CD1c-positive myeloid dendritic cell (primary cell): ENCODE measurements around the gene LRP4.
A peak's percentile ranks its signal among the peaks of the same experiment; 100 is the strongest.

Experiments used
- DNase-seq: peaks from one replicate; pipeline ENCODE4 v3.0.0-alpha.2; 2016; ENCODE audit errors: extremely low spot score

LRP4 gene

GRCh38 chr11:46895821-46896220 is 22.5 kb downstream of the LRP4 start:
- no peak for DNase-seq

- DNase-seq, result no peak
Measured at GRCh38 chr11:46894961-46895360, 23.4 kb downstream of the LRP4 start.

- DNase-seq, result no peak
Measured at GRCh38 chr11:46894506-46894905, 23.8 kb downstream of the LRP4 start.

GRCh38 chr11:46892838-46893237 is 25.5 kb downstream of the LRP4 start:
- DNase-seq, result no peak

- no peak for DNase-seq
Measured at GRCh38 chr11:46892109-46892508, 26.2 kb downstream of the LRP4 start.

GRCh38 chr11:46890665-46891064 is 27.7 kb downstream of the LRP4 start:
- DNase-seq, result no peak

- peak; percentile 84 for DNase-seq
Measured at GRCh38 chr11:46889689-46890475, 28.5 kb downstream of the LRP4 start.

GRCh38 chr11:46889251-46889650 is 29.1 kb downstream of the LRP4 start:
- no peak for DNase-seq

- DNase-seq, result no peak
Measured at GRCh38 chr11:46888636-46889035, 29.7 kb downstream of the LRP4 start.

GRCh38 chr11:46886211-46886610 is 32.1 kb downstream of the LRP4 start:
- no peak for DNase-seq

- no peak for DNase-seq
Measured at GRCh38 chr11:46879056-46879585, 39.2 kb downstream of the LRP4 start.

GRCh38 chr11:46877580-46877979 is 40.8 kb downstream of the LRP4 start:
- DNase-seq, result no peak

- no peak for DNase-seq
Measured at GRCh38 chr11:46876471-46876870, 41.9 kb downstream of the LRP4 start.

- no peak for DNase-seq
Measured at GRCh38 chr11:46874586-46874985, 43.8 kb downstream of the LRP4 start.

GRCh38 chr11:46868912-46869311 is 49.4 kb downstream of the LRP4 start:
- no peak for DNase-seq

GRCh38 chr11:46865340-46865739 is 53.0 kb downstream of the LRP4 start:
- no peak for DNase-seq

- DNase-seq, result no peak
Measured at GRCh38 chr11:46860218-46860617, 58.1 kb downstream of the LRP4 start.

- peak; percentile 83 for DNase-seq
Measured at GRCh38 chr11:46858920-46859546, 59.3 kb downstream of the LRP4 start.

- peak; percentile 73 for DNase-seq
Measured at GRCh38 chr11:46857666-46858065, 60.7 kb downstream of the LRP4 start.

- peak; percentile 56 for DNase-seq
Measured at GRCh38 chr11:46856605-46857343, 61.6 kb downstream of the LRP4 start.

GRCh38 chr11:46855863-46856262 is 62.5 kb downstream of the LRP4 start:
- DNase-seq, result no peak

- no peak for DNase-seq
Measured at GRCh38 chr11:46855167-46855566, 63.2 kb downstream of the LRP4 start.
